GM19043 (cell line): ENCODE results near the gene MRPL46.
"Not testable (repeated sequence)": the region's sequence is repeated elsewhere in the genome, so short reads cannot be mapped to it uniquely, and the experiment has no call there.

Source experiments
- ATAC-seq: cut with Tn5 transposase; IDR thresholded peaks from one replicate; pipeline ENCODE4 v1.9.1; 2021; ENCODE audit warnings: low read depth; ENCODE audit not compliant: unreplicated experiment

MRPL46 gene

GRCh38 chr15:88480981-88481380 lies 13.8 kb upstream of the MRPL46 start:
- no peak for ATAC-seq

- no peak for ATAC-seq
Measured at GRCh38 chr15:88479169-88479568, 12.0 kb upstream of the MRPL46 start.

- ATAC-seq = no peak
Measured at GRCh38 chr15:88477904-88478303, 10.7 kb upstream of the MRPL46 start.

GRCh38 chr15:88477126-88477525 lies 9.9 kb upstream of the MRPL46 start:
- no peak for ATAC-seq

GRCh38 chr15:88476635-88477060 lies 9.5 kb upstream of the MRPL46 start:
- no peak for ATAC-seq

- not testable (repeated sequence) for ATAC-seq
Measured at GRCh38 chr15:88473661-88474293, 6.6 kb upstream of the MRPL46 start.

GRCh38 chr15:88472225-88472624 lies 5.0 kb upstream of the MRPL46 start:
- no peak for ATAC-seq

- ATAC-seq = no peak
Measured at GRCh38 chr15:88470625-88471372, 3.6 kb upstream of the MRPL46 start.

GRCh38 chr15:88469321-88469720 lies 2.1 kb upstream of the MRPL46 start:
- no peak for ATAC-seq

- not testable (repeated sequence) for ATAC-seq
Measured at GRCh38 chr15:88468721-88469120, 1.5 kb upstream of the MRPL46 start.

GRCh38 chr15:88467935-88468528 lies 844 bp upstream of the MRPL46 start:
- ATAC-seq = no peak

GRCh38 chr15:88465633-88466224 lies 1.5 kb downstream of the MRPL46 start:
- no peak for ATAC-seq

- ATAC-seq = no peak
Measured at GRCh38 chr15:88463870-88464532, 3.2 kb downstream of the MRPL46 start.

GRCh38 chr15:88456733-88457132 lies 10.5 kb downstream of the MRPL46 start:
- ATAC-seq = no peak

GRCh38 chr15:88454867-88455810 lies 12.0 kb downstream of the MRPL46 start:
- ATAC-seq = peak; percentile 92

- ATAC-seq = no peak
Measured at GRCh38 chr15:88454236-88454635, 13.0 kb downstream of the MRPL46 start.

GRCh38 chr15:88453651-88454050 lies 13.5 kb downstream of the MRPL46 start:
- ATAC-seq = no peak

GRCh38 chr15:88450125-88450798 lies 16.9 kb downstream of the MRPL46 start:
- peak; percentile 40 for ATAC-seq

GRCh38 chr15:88449581-88449980 lies 17.6 kb downstream of the MRPL46 start:
- ATAC-seq = no peak
